ENCODE measurements around the gene PRIM2. TPM values are rescaled to one million over a fixed set of nuclear protein-coding genes. Genes with fewer than 3 reads are reported as not detected.

The PRIM2 gene
- total RNA-seq, 1 donor, result 80.2 TPM

GRCh38 chr6:57301757-57302156, 15.7 kb upstream of the PRIM2 start:
- no peak for DNase-seq (ENCODE audit: low read depth)
- TF ChIP-seq, protein P1, sequence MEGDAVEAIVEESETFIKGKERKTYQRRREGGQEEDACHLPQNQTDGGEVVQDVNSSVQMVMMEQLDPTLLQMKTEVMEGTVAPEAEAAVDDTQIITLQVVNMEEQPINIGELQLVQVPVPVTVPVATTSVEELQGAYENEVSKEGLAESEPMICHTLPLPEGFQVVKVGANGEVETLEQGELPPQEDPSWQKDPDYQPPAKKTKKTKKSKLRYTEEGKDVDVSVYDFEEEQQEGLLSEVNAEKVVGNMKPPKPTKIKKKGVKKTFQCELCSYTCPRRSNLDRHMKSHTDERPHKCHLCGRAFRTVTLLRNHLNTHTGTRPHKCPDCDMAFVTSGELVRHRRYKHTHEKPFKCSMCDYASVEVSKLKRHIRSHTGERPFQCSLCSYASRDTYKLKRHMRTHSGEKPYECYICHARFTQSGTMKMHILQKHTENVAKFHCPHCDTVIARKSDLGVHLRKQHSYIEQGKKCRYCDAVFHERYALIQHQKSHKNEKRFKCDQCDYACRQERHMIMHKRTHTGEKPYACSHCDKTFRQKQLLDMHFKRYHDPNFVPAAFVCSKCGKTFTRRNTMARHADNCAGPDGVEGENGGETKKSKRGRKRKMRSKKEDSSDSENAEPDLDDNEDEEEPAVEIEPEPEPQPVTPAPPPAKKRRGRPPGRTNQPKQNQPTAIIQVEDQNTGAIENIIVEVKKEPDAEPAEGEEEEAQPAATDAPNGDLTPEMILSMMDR (IDR thresholded peaks at IDR 0.05; ENCODE audit: insufficient read depth, low read length), result no peak

GRCh38 chr6:57302477-57302876, 15.0 kb upstream of the PRIM2 start:
- no peak for DNase-seq (ENCODE audit: low read depth)
- H3K4me3 ChIP-seq (ENCODE audit: low read depth, low read length), result no peak overlapping the region
- TF ChIP-seq, protein P1 (IDR thresholded peaks at IDR 0.05; ENCODE audit: insufficient read depth, low read length), result no peak

More at GRCh38 chr6:57301757-57302156, 15.7 kb upstream of the PRIM2 start:
- no peak overlapping the region for H3K4me3 ChIP-seq (ENCODE audit: low read depth, low read length)

DNA sequence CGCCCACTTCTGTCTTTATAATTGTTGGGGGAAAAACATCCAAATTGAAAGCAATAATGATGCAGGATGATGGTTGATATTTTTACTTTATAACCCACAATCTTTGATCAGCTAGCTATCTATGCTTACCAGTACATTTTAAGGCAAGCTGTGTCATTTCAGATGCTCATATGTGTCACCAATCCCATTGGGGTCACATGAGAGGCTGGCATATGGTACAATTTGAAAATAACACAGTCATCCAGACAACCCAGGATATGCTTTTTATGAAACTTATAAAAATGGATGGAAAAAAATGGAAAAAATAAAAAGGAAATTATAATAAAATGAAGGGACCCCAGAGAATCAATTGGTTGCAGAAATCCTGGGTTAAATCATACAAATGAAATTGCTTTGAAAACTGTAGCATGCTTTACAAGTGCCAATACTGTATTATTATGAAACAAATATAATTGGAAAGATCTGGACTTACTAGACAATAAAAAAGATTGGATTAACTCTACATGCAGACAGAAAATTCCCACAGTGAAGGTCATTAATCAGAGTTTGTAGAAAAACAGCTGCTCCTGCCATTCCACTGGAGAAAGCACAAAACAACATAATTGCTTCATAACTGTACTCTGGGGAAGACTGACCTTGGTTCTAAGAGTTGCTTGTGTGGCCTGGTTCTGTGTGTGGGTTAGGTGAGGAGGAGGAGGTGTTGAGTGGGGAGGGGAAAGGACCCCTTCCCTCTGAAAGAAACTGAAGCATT, 13.3 kb upstream of the PRIM2 start:
- no peak overlapping the region for H3K4me3 ChIP-seq (ENCODE audit: low read depth, low read length)
- peak; percentile 86 for DNase-seq (ENCODE audit: low read depth)

DNA sequence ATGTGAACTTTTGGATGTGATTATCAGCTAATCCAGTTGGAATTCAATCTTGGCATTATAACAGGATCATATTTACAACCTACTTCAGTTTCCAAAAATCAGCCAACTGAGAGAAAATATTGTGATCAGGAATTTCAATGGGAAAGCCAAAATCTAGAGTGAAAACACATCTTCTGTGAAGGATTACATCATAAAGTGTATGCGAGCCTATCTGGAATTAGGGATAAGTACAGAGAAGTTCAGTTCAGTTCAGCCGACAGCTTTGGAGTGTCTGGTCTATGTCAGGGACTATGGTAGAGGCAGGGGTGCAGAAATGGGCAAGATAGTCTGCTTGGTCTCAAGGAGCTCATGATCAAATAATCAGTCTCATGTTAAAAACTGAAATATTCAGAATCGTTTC, 12.3 kb upstream of the PRIM2 start:
- TF ChIP-seq, protein P1 (IDR thresholded peaks at IDR 0.05; ENCODE audit: insufficient read depth, low read length), result no peak
- peak; percentile 79 for DNase-seq (ENCODE audit: low read depth)
- H3K4me3 ChIP-seq (ENCODE audit: low read depth, low read length), result no peak overlapping the region

More for the DNA sequence above, 13.3 kb upstream of the PRIM2 start:
- TF ChIP-seq, protein P1 (IDR thresholded peaks at IDR 0.05; ENCODE audit: insufficient read depth, low read length), result no peak

- TF ChIP-seq, protein P1 (IDR thresholded peaks at IDR 0.05; ENCODE audit: insufficient read depth, low read length), result no peak
- peak; percentile 83 for DNase-seq (ENCODE audit: low read depth)
- no peak overlapping the region for H3K4me3 ChIP-seq (ENCODE audit: low read depth, low read length)
Measured at GRCh38 chr6:57305761-57306160, 11.7 kb upstream of the PRIM2 start.

GRCh38 chr6:57306273-57306672, 11.2 kb upstream of the PRIM2 start:
- TF ChIP-seq, protein P1 (IDR thresholded peaks at IDR 0.05; ENCODE audit: insufficient read depth, low read length), result no peak
- no peak overlapping the region for H3K4me3 ChIP-seq (ENCODE audit: low read depth, low read length)
- DNase-seq (ENCODE audit: low read depth), result no peak
